Neutrophil (primary cell): ENCODE results near the gene SARM1.

Source experiments
- H3K27ac ChIP-seq: fragments of 200-600 bp; sonication (generic); 2 replicates; pipeline ENCODE4 v1.5.1; 2016; ENCODE audit warnings: mild to moderate bottlenecking, moderate library complexity
- H3K27me3 ChIP-seq: fragments of 200-600 bp; sonication (generic); 2 replicates; pipeline ENCODE4 v1.6.0; 2016; ENCODE audit warnings: mild to moderate bottlenecking
- H3K36me3 ChIP-seq: fragments of 200-600 bp; sonication (generic); 2 replicates; pipeline ENCODE4 v1.5.1; 2017
- H3K4me1 ChIP-seq, 2 experiments: fragments of 200-600 bp in 1 of 2; sonication (generic) in 1 of 2; 1 replicate in 1 of 2; 2 replicates in 1 of 2; pipeline versions ENCODE4 v1.5.1 to v1.6.1; 2013 to 2016; ENCODE audit warnings: low read depth in 1 of 2, low read length in 1 of 2, mild to moderate bottlenecking in 1 of 2, moderate library complexity in 1 of 2; ENCODE audit not compliant: control insufficient read depth in 1 of 2, insufficient read depth in 1 of 2
- H3K4me3 ChIP-seq, 2 experiments: fragments of 200-600 bp in 1 of 2; sonication (generic) in 1 of 2; 1 replicate in 1 of 2; 2 replicates in 1 of 2; pipeline ENCODE4 v1.5.1; 2013 to 2016; ENCODE audit warnings: low read depth in 1 of 2, low read length in 1 of 2, mild to moderate bottlenecking in 1 of 2, moderate library complexity in 1 of 2
- H3K9me3 ChIP-seq: fragments of 200-600 bp; sonication (generic); 2 replicates; pipeline ENCODE4 v1.5.1; 2016
- TF ChIP-seq, protein P1 (sequence below): fragments of 200-600 bp; sonication (generic); IDR thresholded peaks from 2 replicates; pipeline ENCODE4 v1.5.1; 2016; ENCODE audit warnings: antibody characterized with exemption

Gene SARM1

DNA sequence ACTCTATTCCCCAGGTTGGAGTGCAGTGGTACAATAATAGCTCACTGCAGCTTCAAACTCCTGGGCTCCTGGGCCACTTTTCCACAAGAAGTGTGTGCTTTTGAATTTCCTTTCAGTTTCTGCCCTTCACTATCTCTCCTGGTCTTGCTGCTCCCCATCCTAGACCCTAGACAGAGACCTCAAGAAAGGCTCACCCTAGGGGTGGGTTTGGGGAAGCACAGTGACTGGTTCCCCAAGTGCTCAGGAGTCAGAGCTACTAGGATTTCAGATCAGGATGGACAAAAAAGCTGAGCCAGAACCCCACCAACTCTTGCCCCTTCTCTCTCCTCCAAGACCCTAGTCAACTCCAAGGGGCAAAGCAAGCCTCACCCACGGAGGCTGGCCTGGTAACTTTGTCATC is 4.9 kb upstream of the SARM1 start:
- H3K27ac ChIP-seq = no peak overlapping the region
- peaks cover 19% of the 10 kb centered on the region for H3K27me3 ChIP-seq
- TF ChIP-seq, protein P1, sequence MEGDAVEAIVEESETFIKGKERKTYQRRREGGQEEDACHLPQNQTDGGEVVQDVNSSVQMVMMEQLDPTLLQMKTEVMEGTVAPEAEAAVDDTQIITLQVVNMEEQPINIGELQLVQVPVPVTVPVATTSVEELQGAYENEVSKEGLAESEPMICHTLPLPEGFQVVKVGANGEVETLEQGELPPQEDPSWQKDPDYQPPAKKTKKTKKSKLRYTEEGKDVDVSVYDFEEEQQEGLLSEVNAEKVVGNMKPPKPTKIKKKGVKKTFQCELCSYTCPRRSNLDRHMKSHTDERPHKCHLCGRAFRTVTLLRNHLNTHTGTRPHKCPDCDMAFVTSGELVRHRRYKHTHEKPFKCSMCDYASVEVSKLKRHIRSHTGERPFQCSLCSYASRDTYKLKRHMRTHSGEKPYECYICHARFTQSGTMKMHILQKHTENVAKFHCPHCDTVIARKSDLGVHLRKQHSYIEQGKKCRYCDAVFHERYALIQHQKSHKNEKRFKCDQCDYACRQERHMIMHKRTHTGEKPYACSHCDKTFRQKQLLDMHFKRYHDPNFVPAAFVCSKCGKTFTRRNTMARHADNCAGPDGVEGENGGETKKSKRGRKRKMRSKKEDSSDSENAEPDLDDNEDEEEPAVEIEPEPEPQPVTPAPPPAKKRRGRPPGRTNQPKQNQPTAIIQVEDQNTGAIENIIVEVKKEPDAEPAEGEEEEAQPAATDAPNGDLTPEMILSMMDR = no peak
- no peaks in the 10 kb centered on the region for H3K9me3 ChIP-seq
- H3K36me3 ChIP-seq = peaks cover 54% of the 10 kb centered on the region
- H3K4me3 ChIP-seq = no peak overlapping the region
- H3K4me1 ChIP-seq = peaks cover 1 to 8% of the 10 kb centered on the region in 2 experiments

DNA sequence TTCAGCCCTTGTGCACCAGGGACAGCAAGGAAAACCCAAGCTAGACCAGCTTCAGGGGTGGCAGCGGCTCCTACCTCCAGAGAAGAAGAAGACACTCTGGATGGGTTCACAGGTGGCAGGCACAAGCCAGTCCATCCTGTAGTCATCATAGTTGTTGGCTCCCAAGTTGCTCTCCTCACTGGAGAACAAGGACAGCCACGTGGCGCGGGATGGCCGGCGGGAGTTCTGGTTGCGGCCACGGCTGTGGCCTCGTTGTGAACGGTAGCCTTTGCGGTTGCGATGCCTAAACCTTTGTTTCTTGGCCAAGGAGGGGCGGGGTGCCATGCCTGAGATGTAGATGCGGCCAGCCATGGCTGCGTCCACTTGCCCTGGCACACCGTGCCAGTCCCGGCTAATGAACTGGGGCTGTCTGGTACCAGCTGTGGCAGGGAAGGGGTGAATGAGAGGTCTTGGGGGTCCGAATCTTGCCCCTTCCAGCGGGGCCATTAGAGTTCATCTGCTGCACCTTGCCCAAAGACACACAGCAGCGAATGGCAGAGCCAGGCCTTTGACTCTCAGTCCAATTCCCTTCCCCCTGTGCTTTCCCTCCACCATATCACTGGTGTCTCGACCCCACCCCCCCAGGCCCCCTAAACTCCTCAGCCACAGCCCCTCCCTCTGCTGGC is 3.7 kb upstream of the SARM1 start:
- Histone ChIP-seq H3K9me3 (no peaks in the 10 kb centered on the region), H3K4me1 (peaks cover 4 to 18% of the 10 kb centered on the region in 2 experiments)
- TF ChIP-seq, protein P1 = no peak

DNA sequence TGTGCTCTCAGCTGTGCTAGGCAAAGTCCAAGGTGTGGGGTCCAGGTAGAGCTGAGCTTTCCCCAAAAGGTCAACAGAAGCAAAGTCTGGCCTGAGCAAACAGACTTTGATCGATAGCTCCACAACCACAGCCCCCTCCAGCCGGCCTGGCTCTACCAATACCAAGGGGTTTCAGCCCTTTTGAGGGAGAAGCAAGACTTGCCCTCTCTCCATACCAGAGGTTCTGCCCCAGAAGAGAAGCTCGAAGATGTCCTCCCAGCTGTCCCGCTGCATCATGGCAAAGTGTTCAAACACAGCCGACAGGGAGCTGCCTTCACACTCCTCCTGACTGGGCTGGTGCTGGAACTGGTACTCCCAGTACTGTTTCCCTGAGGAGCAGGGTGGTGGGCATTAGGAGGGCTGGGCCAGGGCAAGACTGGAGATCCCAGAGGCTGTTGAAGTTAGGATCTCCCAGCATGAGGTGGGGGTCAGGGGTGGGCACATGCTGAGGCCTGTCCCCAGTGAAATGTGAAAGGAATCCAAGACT is 3.1 kb upstream of the SARM1 start:
- Histone ChIP-seq H3K36me3 (peaks cover 36% of the 10 kb centered on the region), H3K27ac (no peak overlapping the region), H3K4me1 (peaks cover 4 to 18% of the 10 kb centered on the region in 2 experiments), H3K9me3 (no peaks in the 10 kb centered on the region), H3K4me3 (no peak overlapping the region), H3K27me3 (peaks cover 36% of the 10 kb centered on the region)
- TF ChIP-seq, protein P1 = no peak

More for the DNA sequence above, 3.7 kb upstream of the SARM1 start:
- Histone ChIP-seq H3K27me3 (peaks cover 31% of the 10 kb centered on the region), H3K36me3 (peaks cover 42% of the 10 kb centered on the region), H3K4me3 (no peak overlapping the region), H3K27ac (no peak overlapping the region)

DNA sequence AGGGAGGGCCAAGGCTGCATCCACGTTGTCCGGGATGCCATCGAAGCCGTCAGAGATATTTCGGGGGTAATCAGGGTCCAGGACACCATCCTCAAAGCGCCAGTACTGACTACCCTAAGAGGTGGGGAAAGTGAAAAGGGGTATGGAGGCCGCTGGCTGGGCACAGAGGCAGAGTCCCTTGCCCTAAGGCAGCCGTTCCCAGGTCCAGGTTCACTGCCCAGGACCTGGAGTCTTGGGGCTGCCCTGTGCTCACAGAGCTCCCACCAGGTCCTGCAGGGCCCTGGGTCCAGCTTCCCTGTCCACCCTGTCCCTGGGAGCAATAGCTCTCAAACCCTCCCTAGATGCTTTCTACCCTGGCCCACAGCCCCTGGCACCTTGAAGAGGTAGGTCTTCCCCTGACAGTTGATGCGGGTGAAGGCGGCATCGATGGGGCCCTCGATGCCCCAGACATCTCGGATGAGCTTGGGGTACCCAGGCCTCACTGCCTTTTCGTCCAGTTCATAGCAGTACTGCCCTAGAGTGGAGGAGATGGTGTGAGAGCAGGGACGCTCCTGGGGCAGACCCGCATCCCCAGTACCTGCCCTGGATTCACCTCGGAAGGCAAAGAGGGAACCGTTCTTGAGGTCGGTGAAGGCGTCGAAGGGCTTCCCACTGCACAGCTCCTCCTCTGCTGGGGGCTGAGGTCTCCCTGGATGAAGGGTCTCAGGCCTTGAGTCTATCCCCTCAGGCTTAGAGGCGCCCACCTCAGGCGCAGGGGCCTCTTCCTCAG is 2.4 kb upstream of the SARM1 start:
- H3K36me3 ChIP-seq = peaks cover 29% of the 10 kb centered on the region
- no peak overlapping the region for H3K4me3 ChIP-seq
- H3K4me1 ChIP-seq = peaks cover 4 to 18% of the 10 kb centered on the region in 2 experiments
- peaks cover 44% of the 10 kb centered on the region for H3K27me3 ChIP-seq
- TF ChIP-seq, protein P1 = no peak
- H3K9me3 ChIP-seq = no peaks in the 10 kb centered on the region
- H3K27ac ChIP-seq = no peak overlapping the region

DNA sequence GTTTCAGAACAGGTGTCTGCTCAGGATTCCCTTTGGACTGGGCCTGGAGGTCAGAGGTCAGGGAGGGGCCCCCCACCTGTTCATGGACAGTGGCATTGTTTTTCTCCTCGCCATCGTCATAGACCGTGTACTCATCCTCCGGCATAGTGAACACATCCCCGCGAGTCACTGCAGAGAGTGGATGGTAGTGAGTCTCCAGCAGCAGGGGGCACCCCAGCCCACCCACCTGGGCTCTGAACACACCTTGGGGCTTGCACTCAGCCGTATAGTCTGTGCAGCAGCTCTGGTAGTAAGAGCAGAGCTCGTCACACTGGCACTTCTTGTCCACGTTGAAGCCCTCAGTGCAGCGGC is 1.8 kb upstream of the SARM1 start:
- H3K27ac ChIP-seq = no peak overlapping the region
- H3K9me3 ChIP-seq = no peaks in the 10 kb centered on the region
- H3K4me1 ChIP-seq = peaks cover 4 to 18% of the 10 kb centered on the region in 2 experiments
- H3K4me3 ChIP-seq = no peak overlapping the region
- H3K27me3 ChIP-seq = peaks cover 49% of the 10 kb centered on the region
- H3K36me3 ChIP-seq = peaks cover 24% of the 10 kb centered on the region
- TF ChIP-seq, protein P1 = no peak
